Measurements from ENCODE around the gene MINDY4. TPM values are rescaled to one million over a fixed set of nuclear protein-coding genes. Genes with fewer than 3 reads are reported as not detected.

The MINDY4 gene
- total RNA-seq, 2 donors from 2014 or later, result 2.2 to 4.2 TPM

DNA sequence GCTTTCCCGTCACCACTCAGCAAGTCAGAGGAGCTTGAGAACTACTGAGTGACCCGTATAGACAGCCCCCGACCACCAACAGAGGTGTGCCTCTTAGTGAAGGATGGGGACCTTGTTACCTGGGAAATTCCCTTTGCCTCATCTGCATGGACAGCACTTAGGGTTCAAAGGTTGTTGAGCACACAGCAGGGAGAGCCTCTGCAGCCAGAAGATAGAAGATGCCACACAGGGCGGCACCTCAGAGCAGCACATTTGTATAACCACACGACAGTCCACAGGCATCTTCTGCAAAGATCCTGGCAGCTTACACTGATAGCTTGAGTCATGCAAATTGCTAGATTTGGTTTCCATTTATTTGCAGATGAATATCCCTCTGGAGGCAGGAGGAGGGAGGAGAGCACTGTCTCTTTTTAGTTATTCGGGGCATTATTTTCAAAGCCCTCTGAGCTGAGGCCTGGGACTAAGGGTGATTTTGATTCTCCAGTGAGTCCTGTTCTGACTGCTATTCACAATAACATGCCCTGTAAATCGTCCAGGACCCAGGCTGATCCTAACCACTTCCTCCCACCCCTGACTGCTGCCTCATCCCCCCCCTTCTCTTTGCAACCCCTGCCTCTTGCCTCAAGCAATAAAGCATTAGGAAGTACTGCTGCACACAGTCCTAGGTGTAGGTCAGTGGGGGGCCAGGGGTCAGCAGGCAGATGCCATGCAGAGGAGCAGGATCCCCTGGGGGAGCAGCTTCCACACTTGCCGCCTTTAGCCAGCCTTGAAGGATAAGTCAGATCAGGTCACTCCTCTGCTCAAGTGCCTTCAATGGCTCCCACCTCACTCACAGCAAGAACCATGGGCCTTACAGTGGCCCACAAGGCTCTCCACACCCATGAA is 43.9 kb upstream of the MINDY4 start:
- no peak for DNase-seq
- Histone ChIP-seq H3K9ac (ENCODE audit: low read depth in 2 of 2, low read length in 2 of 2) (no peak overlapping the region), H3K4me3 (no peak overlapping the region), H3K4me1 (no peaks in the 10 kb centered on the region), H3K27me3 (no peaks in the 10 kb centered on the region), H3K36me3 (no peaks in the 10 kb centered on the region), H3K9me3 (no peaks in the 10 kb centered on the region), H3K27ac (no peak overlapping the region)
- intact Hi-C loops (cut with DNase I), result no loop called here
- TF ChIP-seq, protein P1, sequence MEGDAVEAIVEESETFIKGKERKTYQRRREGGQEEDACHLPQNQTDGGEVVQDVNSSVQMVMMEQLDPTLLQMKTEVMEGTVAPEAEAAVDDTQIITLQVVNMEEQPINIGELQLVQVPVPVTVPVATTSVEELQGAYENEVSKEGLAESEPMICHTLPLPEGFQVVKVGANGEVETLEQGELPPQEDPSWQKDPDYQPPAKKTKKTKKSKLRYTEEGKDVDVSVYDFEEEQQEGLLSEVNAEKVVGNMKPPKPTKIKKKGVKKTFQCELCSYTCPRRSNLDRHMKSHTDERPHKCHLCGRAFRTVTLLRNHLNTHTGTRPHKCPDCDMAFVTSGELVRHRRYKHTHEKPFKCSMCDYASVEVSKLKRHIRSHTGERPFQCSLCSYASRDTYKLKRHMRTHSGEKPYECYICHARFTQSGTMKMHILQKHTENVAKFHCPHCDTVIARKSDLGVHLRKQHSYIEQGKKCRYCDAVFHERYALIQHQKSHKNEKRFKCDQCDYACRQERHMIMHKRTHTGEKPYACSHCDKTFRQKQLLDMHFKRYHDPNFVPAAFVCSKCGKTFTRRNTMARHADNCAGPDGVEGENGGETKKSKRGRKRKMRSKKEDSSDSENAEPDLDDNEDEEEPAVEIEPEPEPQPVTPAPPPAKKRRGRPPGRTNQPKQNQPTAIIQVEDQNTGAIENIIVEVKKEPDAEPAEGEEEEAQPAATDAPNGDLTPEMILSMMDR (IDR thresholded peaks at IDR 0.05), result no peak

DNA sequence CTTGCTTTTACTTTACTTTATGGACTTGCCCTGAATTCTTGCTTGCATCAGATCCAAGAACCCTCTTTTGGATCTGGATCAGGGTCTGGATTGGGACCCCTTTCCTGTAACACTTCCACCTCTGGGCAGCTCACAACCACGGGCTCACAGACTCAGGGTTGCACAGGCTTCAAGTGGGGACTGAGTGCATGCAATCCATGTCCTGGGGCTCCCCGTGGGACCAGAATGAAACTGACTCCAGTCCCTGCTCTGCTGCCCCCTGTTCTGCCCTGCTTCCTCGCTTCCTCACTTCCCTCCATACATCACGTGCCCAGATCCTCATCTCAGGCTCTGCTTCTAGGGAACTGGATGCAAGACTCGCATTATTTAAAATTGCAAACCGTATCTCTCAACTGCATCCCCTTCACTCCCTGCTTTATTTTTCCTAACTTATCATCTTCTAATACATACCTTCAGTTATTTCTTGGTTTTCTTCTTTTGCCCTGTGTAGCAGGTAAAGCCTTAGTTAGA is 42.6 kb upstream of the MINDY4 start:
- no peaks in the 10 kb centered on the region for H3K27me3 ChIP-seq
- H3K4me1 ChIP-seq, result no peaks in the 10 kb centered on the region
- H3K27ac ChIP-seq, result no peak overlapping the region
- no peak overlapping the region for H3K4me3 ChIP-seq
- no peaks in the 10 kb centered on the region for H3K36me3 ChIP-seq
- no peak for DNase-seq
- intact Hi-C loops (cut with DNase I), result no loop called here
- no peaks in the 10 kb centered on the region for H3K9me3 ChIP-seq
- no peak overlapping the region for H3K9ac ChIP-seq (ENCODE audit: low read depth in 2 of 2, low read length in 2 of 2)
- TF ChIP-seq, protein P1 (IDR thresholded peaks at IDR 0.05), result no peak

DNA sequence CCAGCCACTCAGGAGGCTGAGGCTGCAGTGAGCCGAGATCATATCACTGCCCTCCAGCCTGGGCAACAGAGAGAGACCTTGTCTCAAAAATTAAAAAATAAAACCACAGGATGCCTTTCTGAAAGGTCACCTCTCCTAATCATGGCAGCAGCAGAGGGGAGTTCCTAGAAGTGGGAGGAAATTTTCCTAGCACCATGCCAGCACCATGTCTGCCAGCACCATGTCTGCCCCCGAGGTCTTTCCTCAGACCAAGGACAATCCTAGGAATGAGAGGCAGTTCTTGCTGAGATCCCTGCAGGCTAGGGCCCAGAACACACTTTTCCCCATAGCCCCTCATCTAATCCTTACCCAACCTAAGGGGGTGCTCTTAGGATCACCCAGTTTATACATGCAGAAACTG is 41.6 kb upstream of the MINDY4 start:
- no peaks in the 10 kb centered on the region for H3K9me3 ChIP-seq
- no peak overlapping the region for H3K4me3 ChIP-seq
- H3K9ac ChIP-seq (ENCODE audit: low read depth in 2 of 2, low read length in 2 of 2), result no peak overlapping the region
- no peak for DNase-seq
- H3K27me3 ChIP-seq, result no peaks in the 10 kb centered on the region
- TF ChIP-seq, protein P1 (IDR thresholded peaks at IDR 0.05), result no peak
- H3K4me1 ChIP-seq, result no peaks in the 10 kb centered on the region
- H3K27ac ChIP-seq, result no peak overlapping the region
- intact Hi-C loops (cut with DNase I), result loop anchor here (10.0 kb wide), 1 partner anchor 105 kb away; no protein-coding TSS in a partner anchor
- no peaks in the 10 kb centered on the region for H3K36me3 ChIP-seq

DNA sequence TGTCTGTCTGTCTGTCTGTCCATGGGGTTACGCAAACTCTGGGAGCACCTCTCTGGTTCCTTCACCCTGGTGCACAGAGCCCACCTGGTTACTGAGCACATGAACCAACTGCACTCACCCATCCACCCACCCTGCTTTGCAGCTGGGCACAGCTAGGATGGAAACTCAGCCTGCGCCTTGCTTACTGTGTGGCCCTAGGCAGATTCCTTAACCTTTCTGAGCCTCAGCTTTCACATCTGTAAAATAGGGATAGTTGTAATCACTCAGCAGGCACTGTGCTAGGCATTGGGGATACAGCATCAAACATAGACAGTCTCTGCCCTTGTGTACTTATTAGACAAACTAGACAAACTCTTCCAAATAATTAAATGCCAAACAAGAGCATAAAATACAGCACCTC is 41.1 kb upstream of the MINDY4 start:
- Histone ChIP-seq H3K36me3 (no peaks in the 10 kb centered on the region), H3K4me1 (no peaks in the 10 kb centered on the region), H3K9ac (ENCODE audit: low read depth in 2 of 2, low read length in 2 of 2) (no peak overlapping the region), H3K4me3 (no peak overlapping the region), H3K9me3 (no peaks in the 10 kb centered on the region), H3K27me3 (no peaks in the 10 kb centered on the region), H3K27ac (no peak overlapping the region)
- intact Hi-C loops (cut with DNase I), result loop anchor here (10.0 kb wide), 1 partner anchor 105 kb away; no protein-coding TSS in a partner anchor
- no peak for DNase-seq
- TF ChIP-seq, protein P1 (IDR thresholded peaks at IDR 0.05), result no peak

DNA sequence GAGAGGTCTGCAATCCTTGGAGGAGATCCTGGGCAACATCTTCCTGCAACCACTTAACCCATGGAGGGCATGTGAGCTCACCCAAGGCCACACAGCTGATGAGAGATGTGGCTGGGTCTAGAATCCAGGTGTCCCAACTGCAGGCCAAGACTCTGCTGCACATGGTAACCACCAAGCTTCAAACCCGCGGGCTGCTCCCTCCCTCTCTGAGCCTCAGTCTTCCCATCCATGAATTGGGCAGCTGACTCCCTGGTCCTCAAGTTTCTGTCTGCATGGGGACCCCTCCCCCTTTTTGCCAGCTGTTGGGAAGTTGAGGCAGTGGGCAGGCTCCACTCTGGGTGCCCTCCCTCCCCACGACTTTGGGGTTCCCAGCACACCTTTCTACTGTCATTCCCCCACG is 40.2 kb upstream of the MINDY4 start:
- Histone ChIP-seq H3K27ac (no peak overlapping the region), H3K4me3 (no peak overlapping the region), H3K9ac (ENCODE audit: low read depth in 2 of 2, low read length in 2 of 2) (no peak overlapping the region), H3K27me3 (no peaks in the 10 kb centered on the region), H3K4me1 (no peaks in the 10 kb centered on the region), H3K9me3 (no peaks in the 10 kb centered on the region), H3K36me3 (no peaks in the 10 kb centered on the region)
- TF ChIP-seq, protein P1 (IDR thresholded peaks at IDR 0.05), result no peak
- DNase-seq, result no peak
- intact Hi-C loops (cut with DNase I), result loop anchor here (10.0 kb wide), 1 partner anchor 106 kb away; no protein-coding TSS in a partner anchor
